ENCODE measurements around the gene SRSF8. TPM values are rescaled to one million over a fixed set of nuclear protein-coding genes. Genes with fewer than 3 reads are reported as not detected.

SRSF8 gene
- total RNA-seq, 3 donors from 2014 or later = 51.7 to 63.4 (median 56.1) TPM

DNA sequence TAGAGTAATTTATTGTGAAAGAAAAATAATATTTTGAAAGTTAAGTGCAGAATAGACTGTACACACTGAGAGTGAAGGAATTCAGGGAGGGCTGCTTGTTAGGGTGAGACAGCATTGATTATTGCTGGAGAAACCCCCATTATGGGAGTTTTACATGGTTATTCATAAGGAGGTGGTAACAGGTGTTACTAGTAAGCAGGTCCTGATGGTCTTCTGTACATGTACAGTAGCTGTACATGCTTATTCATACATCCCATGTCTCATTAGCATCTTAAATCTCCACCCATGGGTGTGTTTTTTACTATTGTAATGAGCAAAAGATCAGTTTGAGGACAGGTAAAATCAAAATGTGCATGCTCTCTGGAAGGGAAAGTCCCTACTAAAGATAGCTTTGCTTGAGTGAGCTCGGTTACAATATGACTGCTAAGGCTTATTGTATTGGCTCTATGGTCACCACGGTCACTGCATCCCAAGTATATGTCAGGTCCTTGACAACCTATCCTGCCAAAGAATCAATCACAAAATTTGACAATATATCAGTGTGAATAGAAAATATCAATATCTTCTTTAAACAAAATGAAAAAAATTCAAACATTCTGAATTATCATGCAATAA lies 11.3 kb upstream of the SRSF8 start:
- no peaks in the 10 kb centered on the region for H3K9me3 Mint-ChIP-seq
- ATAC-seq = no peak
- no peaks in the 10 kb centered on the region for H3K4me1 Mint-ChIP-seq (ENCODE audit: low read depth)
- no peaks in the 10 kb centered on the region for H3K36me3 Mint-ChIP-seq (ENCODE audit: insufficient read depth)
- H3K4me3 Mint-ChIP-seq = no peak overlapping the region
- no peak for DNase-seq
- peaks cover 48% of the 10 kb centered on the region for H3K27me3 Mint-ChIP-seq (ENCODE audit: low read depth)

- no peak overlapping the region for H3K4me3 Mint-ChIP-seq
- H3K4me1 Mint-ChIP-seq (ENCODE audit: low read depth) = no peaks in the 10 kb centered on the region
- no peaks in the 10 kb centered on the region for H3K9me3 Mint-ChIP-seq
- ATAC-seq = no peak
- peaks cover 36% of the 10 kb centered on the region for H3K27me3 Mint-ChIP-seq (ENCODE audit: low read depth)
- no peaks in the 10 kb centered on the region for H3K36me3 Mint-ChIP-seq (ENCODE audit: insufficient read depth)
- no peak for DNase-seq
Measured at GRCh38 chr11:95057959-95058358, 8.8 kb upstream of the SRSF8 start.

- H3K9me3 Mint-ChIP-seq = no peaks in the 10 kb centered on the region
- ATAC-seq = no peak
- no peak for DNase-seq
- H3K27me3 Mint-ChIP-seq (ENCODE audit: low read depth) = peaks cover 30% of the 10 kb centered on the region
- H3K4me3 Mint-ChIP-seq = no peak overlapping the region
- no peaks in the 10 kb centered on the region for H3K36me3 Mint-ChIP-seq (ENCODE audit: insufficient read depth)
- no peaks in the 10 kb centered on the region for H3K4me1 Mint-ChIP-seq (ENCODE audit: low read depth)
Measured at GRCh38 chr11:95058621-95059020, 8.1 kb upstream of the SRSF8 start.

DNA sequence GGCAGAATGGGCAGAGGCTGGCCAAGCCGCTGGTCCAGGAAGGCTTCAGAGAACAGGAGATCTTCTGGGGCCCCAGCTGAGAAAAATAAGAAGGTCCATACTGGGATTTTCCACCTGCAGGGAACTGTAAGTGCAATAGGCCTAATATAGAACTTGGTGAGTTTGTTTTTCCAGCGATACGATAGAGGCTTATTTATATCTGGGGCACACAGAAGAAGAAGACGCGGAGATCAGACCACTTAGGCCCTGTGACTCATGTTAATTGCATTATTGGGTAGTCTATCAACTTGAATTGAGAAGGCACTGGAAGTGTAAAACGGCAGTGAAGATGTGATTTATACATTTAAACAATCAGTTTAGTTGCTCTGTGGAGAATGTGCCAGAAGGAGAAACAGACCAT lies 7.7 kb upstream of the SRSF8 start:
- Mint-ChIP-seq H3K4me1 (ENCODE audit: low read depth) (no peaks in the 10 kb centered on the region), H3K36me3 (ENCODE audit: insufficient read depth) (no peaks in the 10 kb centered on the region), H3K27me3 (ENCODE audit: low read depth) (peaks cover 26% of the 10 kb centered on the region), H3K4me3 (no peak overlapping the region), H3K9me3 (no peaks in the 10 kb centered on the region)
- DNase-seq = no peak
- no peak for ATAC-seq

- no peaks in the 10 kb centered on the region for H3K27me3 Mint-ChIP-seq (ENCODE audit: low read depth)
- H3K4me3 Mint-ChIP-seq = no peak overlapping the region
- H3K9me3 Mint-ChIP-seq = no peaks in the 10 kb centered on the region
- peaks cover 15% of the 10 kb centered on the region for H3K4me1 Mint-ChIP-seq (ENCODE audit: low read depth)
- DNase-seq (no peak), ATAC-seq (no peak)
- H3K36me3 Mint-ChIP-seq (ENCODE audit: insufficient read depth) = peaks cover 4% of the 10 kb centered on the region
Measured at GRCh38 chr11:95065336-95065735, 1.4 kb upstream of the SRSF8 start.

DNA sequence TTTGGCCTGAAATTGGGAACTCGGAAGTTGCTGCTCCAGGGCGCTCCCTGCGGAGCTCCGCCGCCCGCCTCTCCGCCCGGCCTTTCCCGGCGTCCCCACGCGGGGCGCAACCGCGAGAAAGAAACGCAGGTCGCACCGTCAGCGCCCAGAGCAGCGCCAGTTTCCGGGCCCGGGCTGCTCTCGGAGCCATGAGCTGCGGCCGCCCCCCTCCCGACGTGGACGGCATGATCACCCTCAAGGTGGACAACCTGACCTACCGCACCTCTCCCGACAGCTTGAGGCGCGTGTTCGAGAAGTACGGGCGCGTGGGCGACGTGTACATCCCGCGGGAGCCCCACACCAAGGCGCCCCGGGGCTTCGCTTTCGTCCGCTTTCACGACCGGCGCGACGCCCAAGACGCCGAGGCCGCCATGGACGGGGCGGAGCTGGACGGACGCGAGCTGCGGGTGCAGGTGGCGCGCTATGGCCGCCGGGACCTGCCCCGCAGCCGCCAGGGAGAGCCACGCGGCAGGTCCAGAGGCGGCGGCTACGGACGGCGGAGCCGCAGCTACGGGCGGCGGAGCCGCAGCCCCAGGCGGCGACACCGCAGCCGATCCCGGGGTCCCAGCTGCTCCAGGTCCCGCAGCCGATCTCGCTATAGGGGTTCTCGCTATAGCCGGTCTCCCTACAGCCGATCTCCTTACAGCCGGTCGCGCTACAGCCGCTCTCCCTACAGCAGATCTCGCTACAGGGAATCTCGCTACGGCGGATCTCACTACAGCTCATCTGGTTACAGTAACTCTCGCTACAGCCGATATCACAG lies 521 bp downstream of the SRSF8 start:
- Mint-ChIP-seq H3K36me3 (ENCODE audit: insufficient read depth) (peaks cover 10% of the 10 kb centered on the region), H3K27me3 (ENCODE audit: low read depth) (no peaks in the 10 kb centered on the region), H3K4me3 (peak overlapping the region; percentile 95), H3K9me3 (no peaks in the 10 kb centered on the region), H3K4me1 (ENCODE audit: low read depth) (peaks cover 27% of the 10 kb centered on the region)
- DNase-seq = peak; percentile 65
- ATAC-seq = peak; percentile 79 to 84

DNA sequence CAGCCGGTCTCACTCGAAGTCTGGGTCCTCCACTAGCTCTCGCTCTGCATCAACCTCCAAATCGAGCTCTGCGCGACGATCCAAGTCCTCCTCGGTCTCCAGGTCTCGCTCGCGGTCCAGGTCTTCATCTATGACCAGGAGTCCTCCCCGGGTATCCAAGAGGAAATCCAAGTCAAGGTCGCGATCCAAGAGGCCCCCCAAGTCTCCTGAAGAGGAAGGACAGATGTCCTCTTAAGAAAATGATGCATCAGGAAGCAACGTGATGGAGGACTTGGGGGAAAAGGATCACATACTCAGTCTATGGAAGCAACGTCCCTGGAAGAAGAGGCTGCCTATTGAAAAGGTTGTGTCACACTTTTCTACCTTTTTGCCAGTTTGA lies 1.1 kb downstream of the SRSF8 start:
- Mint-ChIP-seq H3K27me3 (ENCODE audit: low read depth) (no peaks in the 10 kb centered on the region), H3K4me1 (ENCODE audit: low read depth) (peaks cover 30% of the 10 kb centered on the region), H3K4me3 (peak overlapping the region; percentile 95), H3K9me3 (no peaks in the 10 kb centered on the region), H3K36me3 (ENCODE audit: insufficient read depth) (peaks cover 13% of the 10 kb centered on the region)
- ATAC-seq (no peak), DNase-seq (no peak)

- peak overlapping the region; percentile 95 for H3K4me3 Mint-ChIP-seq
- peak; percentile 37 for DNase-seq
- H3K4me1 Mint-ChIP-seq (ENCODE audit: low read depth) = peaks cover 33% of the 10 kb centered on the region
- H3K27me3 Mint-ChIP-seq (ENCODE audit: low read depth) = no peaks in the 10 kb centered on the region
- no peaks in the 10 kb centered on the region for H3K9me3 Mint-ChIP-seq
- peak; percentile 63 to 66 for ATAC-seq
- H3K36me3 Mint-ChIP-seq (ENCODE audit: insufficient read depth) = peaks cover 13% of the 10 kb centered on the region
Measured at GRCh38 chr11:95068549-95068948, 1.8 kb downstream of the SRSF8 start.

DNA sequence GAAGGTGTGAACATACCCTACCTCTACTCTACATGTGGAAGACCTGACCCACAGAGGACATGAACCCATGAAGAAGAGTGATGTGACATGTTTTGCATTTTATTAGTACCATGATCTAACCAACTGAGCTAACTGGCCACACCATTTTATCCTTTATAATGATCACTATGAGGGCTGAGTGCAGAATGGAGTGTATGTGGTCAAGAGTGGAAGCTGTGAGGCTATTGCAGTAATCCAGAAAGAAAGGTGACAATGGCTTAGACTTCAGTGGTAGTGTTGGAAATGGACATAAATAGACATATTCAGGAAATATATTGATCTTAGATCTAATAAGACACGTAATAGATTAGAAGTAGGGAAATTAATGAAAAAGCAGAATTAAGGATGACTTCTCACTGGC lies 3.8 kb downstream of the SRSF8 start:
- no peaks in the 10 kb centered on the region for H3K27me3 Mint-ChIP-seq (ENCODE audit: low read depth)
- no peaks in the 10 kb centered on the region for H3K9me3 Mint-ChIP-seq
- H3K4me1 Mint-ChIP-seq (ENCODE audit: low read depth) = peaks cover 33% of the 10 kb centered on the region
- ATAC-seq = no peak
- no peak for DNase-seq
- peaks cover 13% of the 10 kb centered on the region for H3K36me3 Mint-ChIP-seq (ENCODE audit: insufficient read depth)
- H3K4me3 Mint-ChIP-seq = peak overlapping the region; percentile 14

DNA sequence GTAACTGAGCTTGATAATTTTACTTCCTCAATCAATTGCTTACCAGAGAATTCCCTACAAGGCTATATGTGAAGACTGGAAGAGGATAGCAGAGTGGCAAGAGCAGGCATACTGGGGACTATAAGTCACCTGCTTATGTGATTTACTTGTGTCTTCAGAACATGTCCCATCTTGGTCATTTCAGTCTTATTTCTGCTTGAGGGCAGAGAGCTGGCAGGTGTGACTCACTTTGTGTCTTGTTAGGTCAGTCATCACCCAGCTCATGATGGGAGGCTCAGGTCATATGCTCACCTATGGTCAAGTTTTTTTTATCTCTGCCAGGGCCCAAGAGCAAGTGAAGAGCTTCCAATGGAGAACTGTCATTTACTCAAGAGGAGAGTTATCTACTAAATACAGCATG lies 6.2 kb downstream of the SRSF8 start:
- H3K27me3 Mint-ChIP-seq (ENCODE audit: low read depth) = no peaks in the 10 kb centered on the region
- ATAC-seq = no peak
- no peak overlapping the region for H3K4me3 Mint-ChIP-seq
- H3K36me3 Mint-ChIP-seq (ENCODE audit: insufficient read depth) = peaks cover 13% of the 10 kb centered on the region
- H3K9me3 Mint-ChIP-seq = no peaks in the 10 kb centered on the region
- peaks cover 32% of the 10 kb centered on the region for H3K4me1 Mint-ChIP-seq (ENCODE audit: low read depth)
- DNase-seq = no peak

DNA sequence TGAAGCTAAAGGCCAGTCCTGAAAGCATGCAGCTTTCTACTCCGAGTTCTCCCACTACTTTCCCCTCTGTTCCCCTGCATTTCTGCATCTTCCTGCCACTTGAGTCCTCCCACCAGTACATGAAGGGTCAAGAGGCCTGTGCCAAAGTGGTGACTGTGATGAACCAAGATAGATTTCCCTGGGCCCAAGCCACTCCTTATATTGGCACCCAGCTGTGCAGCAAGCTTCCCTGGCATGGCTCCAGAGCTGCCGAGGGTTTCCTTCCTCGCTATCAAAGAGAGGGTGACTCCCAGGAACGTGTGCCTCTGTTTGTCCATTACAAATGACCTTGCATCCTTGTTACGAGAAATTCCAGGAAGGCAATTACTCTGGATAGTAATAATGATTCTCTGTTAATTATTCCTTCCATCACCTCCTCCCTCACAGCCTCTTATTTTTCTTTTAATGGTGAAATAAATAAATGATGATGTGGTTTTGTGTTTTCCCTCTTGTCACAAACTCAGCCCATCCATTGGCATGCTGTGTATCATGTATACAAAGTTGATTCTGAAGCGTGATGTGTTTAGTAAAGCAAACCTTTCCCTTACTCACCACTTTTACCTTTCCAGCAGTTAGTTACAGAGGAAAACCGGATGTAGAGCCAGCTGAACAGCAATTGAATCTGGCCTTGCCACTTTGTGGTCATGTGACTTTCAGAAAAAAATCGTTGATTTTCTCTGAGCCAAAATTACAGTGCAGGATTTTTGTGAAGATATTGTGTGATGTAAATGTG lies 8.3 kb downstream of the SRSF8 start:
- Mint-ChIP-seq H3K4me3 (no peak overlapping the region), H3K9me3 (no peaks in the 10 kb centered on the region), H3K4me1 (ENCODE audit: low read depth) (peaks cover 24% of the 10 kb centered on the region), H3K27me3 (ENCODE audit: low read depth) (no peaks in the 10 kb centered on the region), H3K36me3 (ENCODE audit: insufficient read depth) (peaks cover 10% of the 10 kb centered on the region)
- ATAC-seq (no peak), DNase-seq (no peak)

DNA sequence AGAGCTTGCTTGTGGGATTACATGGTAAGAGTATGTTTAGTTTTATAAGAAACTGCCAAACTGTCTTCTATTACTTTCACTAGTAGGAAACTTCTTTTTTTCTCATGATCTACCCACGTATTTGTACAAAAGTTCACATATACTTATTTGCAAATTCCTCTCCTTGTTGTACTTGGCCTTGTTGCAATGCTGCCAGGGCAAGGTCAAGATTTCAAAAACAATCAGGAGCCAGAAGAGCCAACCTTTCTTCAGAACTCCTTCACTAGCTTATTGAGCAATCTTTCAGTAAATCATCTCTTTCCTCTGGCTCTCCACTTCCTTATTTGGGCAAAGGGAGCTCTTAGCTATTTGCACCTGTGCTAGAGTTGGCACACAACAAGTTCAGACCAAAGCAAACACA lies 9.7 kb downstream of the SRSF8 start:
- DNase-seq = no peak
- ATAC-seq = no peak
- no peaks in the 10 kb centered on the region for H3K27me3 Mint-ChIP-seq (ENCODE audit: low read depth)
- no peaks in the 10 kb centered on the region for H3K9me3 Mint-ChIP-seq
- H3K4me3 Mint-ChIP-seq = no peak overlapping the region
- peaks cover 3% of the 10 kb centered on the region for H3K36me3 Mint-ChIP-seq (ENCODE audit: insufficient read depth)
- peaks cover 14% of the 10 kb centered on the region for H3K4me1 Mint-ChIP-seq (ENCODE audit: low read depth)

- H3K4me1 Mint-ChIP-seq (ENCODE audit: low read depth) = peaks cover 10% of the 10 kb centered on the region
- no peaks in the 10 kb centered on the region for H3K9me3 Mint-ChIP-seq
- ATAC-seq = no peak
- no peak for DNase-seq
- H3K4me3 Mint-ChIP-seq = no peak overlapping the region
- H3K36me3 Mint-ChIP-seq (ENCODE audit: insufficient read depth) = peaks cover 3% of the 10 kb centered on the region
- H3K27me3 Mint-ChIP-seq (ENCODE audit: low read depth) = no peaks in the 10 kb centered on the region
Measured at GRCh38 chr11:95076981-95077380, 10.3 kb downstream of the SRSF8 start.

GRCh38 chr11:95078526-95078925 lies 11.8 kb downstream of the SRSF8 start:
- Mint-ChIP-seq H3K27me3 (ENCODE audit: low read depth) (no peaks in the 10 kb centered on the region), H3K4me1 (ENCODE audit: low read depth) (peaks cover 10% of the 10 kb centered on the region), H3K4me3 (no peak overlapping the region), H3K9me3 (no peaks in the 10 kb centered on the region), H3K36me3 (ENCODE audit: insufficient read depth) (no peaks in the 10 kb centered on the region)
- ATAC-seq (no peak), DNase-seq (no peak)

DNA sequence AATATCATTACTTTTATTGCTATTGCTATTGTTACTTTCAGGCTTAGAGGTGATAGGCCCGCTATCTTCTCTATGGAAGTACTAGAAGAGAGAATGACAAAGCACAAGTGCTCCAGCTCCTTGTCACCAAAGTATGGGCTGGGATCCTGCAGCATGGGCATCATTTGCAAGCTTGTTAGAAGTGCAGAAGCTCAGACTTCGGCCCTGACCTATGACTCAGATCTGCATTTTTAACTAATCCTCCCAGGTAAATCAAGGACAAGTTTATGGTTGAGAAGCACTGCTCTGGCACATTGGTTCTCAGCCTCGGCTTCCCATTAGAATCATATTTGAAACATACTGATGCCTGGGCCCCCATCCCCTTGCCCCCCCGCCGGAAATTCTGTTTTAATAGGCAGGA lies 14.3 kb downstream of the SRSF8 start:
- no peaks in the 10 kb centered on the region for H3K27me3 Mint-ChIP-seq (ENCODE audit: low read depth)
- ATAC-seq = no peak
- no peak for DNase-seq
- no peaks in the 10 kb centered on the region for H3K36me3 Mint-ChIP-seq (ENCODE audit: insufficient read depth)
- H3K4me1 Mint-ChIP-seq (ENCODE audit: low read depth) = peaks cover 32% of the 10 kb centered on the region
- H3K9me3 Mint-ChIP-seq = no peaks in the 10 kb centered on the region
- H3K4me3 Mint-ChIP-seq = no peak overlapping the region
